Stimulated activated CD8-positive, alpha-beta memory T cell treated with anti-CD3 and anti-CD28 coated beads, Interleukin-4, amount 100 ng/mL, for 48 hours (primary cell): Measurements from ENCODE around the gene GALNT9.

Source experiments
- DNase-seq: peaks from one replicate; pipeline ENCODE4 v3.0.0-alpha.2; 2020

Gene GALNT9

GRCh38 chr12:132166801-132167591, 162.4 kb downstream of the GALNT9 start:
- DNase-seq = no peak

- no peak for DNase-seq
These were observed 163.3 kb downstream of the GALNT9 start for GRCh38 chr12:132166093-132166492.

DNA sequence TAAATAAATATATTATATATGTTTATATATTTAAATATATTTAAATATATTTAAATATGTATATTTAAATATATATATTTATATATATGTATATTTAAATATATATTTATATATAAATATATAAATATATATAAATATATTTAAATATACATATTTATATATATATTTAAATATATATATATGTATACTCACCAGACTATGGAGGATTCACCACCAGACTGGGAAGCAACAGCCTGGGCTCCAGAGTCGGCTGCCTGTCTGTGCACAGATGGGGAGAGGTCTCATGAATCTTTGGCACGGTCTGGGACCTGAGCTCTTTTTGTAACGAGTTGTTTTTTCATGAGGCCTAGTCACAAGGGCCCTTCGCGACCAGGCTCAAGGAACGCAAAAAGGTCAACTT, 163.8 kb downstream of the GALNT9 start:
- DNase-seq = no peak

- no peak for DNase-seq
These were observed 165.0 kb downstream of the GALNT9 start for GRCh38 chr12:132164426-132164825.

GRCh38 chr12:132163911-132164288, 165.5 kb downstream of the GALNT9 start:
- DNase-seq = no peak

- no peak for DNase-seq
These were observed 166.1 kb downstream of the GALNT9 start for GRCh38 chr12:132163041-132163910.

DNA sequence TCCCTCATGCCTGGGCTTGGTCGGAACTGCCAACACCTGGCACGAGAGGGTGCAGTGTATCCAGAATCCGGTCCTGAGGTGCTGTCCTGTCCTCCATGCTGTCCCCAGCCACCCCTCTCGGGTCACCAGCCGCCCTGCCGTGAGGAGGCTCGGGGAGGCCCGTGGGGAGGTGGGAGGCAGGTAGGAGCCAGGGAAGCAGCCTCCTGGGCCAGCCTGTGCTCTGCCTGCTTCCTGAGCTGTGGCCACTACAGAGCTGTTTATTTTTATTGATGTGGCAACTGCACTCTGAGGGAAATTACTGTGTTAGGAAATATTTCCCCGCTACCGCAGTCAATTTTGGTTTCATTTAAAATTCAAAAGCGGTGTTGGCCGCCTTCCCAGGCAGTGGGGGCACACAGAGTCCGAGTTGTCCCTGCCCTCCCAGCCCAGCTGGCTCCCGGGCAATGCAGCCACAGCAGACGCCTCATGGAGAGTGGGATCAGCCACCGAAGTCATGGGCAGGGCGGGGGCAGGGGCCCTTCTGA, 166.8 kb downstream of the GALNT9 start:
- no peak for DNase-seq

GRCh38 chr12:132161796-132162507, 167.4 kb downstream of the GALNT9 start:
- DNase-seq = no peak

DNA sequence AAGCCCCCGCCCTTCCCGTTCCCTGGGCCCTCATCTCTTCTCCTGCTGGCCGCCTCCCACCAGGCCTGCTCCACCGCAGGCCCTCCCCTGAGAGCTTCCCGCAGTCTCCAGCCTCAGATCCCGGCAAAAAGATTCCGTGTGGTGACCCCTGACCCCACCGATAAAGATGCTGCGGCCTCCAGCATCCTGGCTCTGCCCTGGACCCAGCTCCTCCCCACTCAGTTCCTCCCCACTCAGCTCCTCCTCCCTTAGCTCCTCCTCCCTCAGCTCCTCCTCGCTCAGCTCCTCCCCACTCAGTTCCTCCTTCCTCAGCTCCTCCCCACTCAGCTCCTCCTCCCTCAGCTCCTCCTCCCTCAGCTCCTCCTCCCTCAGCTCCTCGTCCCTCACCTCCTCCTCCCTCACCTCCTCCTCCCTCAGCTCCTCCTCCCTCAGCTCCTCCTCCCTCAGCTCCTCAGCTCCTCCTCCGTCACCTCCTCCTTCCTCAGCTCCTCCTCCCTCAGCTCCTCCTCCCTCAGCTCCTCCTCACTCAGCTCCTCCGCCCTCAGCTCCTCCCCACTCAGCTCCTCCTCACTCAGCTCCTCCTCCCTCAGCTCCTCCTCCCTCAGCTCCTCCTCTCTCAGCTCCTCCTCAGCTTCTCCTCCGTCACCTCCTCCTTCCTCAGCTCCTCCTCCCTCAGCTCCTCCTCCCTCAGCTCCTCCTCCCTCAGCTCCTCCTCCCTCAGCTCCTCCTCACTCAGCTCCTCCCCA, 168.2 kb downstream of the GALNT9 start:
- DNase-seq = no peak

DNA sequence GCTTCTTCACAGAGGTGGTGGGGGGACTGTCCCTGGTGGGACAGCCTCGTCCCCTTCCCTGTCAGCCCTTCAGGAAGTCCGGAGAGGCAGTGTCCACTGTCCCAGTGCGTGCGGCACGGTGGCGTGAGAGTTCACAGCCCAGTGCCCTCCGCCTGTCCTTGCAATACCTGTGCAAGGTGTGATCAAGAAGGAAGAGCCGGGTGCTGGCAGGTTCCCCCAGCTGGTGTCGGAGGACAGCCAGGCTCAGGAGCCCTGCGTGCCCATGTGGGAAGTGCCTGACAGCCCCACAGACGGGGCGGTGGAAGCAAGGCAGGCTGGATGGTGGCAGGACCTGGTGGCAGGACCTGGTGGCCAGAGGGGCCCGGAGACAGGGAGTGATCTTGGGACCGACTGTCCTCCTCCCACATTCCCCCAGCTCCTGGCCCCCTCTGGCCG, 168.8 kb downstream of the GALNT9 start:
- no peak for DNase-seq

DNA sequence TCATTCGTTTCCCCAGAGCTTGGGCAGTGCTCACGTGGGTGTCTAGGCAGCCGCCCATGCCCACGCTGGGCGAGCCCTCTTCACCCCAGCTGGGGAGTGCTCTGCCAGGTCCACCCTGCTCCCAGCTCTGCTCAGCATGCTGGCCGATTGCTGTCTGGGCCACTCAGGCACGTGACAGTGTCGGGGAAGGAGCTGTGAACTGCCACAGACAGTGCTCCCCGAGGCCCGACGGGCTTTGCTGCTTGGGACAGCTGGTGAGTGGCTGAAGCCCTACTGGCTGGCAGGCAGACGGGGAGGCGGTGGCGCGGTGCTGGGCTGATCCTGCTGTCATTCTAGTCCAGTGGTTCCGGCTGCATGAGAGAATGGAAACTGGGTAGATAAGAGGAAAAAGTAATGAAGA, 169.4 kb downstream of the GALNT9 start:
- no peak for DNase-seq

GRCh38 chr12:132159555-132160003, 169.8 kb downstream of the GALNT9 start:
- DNase-seq = no peak

DNA sequence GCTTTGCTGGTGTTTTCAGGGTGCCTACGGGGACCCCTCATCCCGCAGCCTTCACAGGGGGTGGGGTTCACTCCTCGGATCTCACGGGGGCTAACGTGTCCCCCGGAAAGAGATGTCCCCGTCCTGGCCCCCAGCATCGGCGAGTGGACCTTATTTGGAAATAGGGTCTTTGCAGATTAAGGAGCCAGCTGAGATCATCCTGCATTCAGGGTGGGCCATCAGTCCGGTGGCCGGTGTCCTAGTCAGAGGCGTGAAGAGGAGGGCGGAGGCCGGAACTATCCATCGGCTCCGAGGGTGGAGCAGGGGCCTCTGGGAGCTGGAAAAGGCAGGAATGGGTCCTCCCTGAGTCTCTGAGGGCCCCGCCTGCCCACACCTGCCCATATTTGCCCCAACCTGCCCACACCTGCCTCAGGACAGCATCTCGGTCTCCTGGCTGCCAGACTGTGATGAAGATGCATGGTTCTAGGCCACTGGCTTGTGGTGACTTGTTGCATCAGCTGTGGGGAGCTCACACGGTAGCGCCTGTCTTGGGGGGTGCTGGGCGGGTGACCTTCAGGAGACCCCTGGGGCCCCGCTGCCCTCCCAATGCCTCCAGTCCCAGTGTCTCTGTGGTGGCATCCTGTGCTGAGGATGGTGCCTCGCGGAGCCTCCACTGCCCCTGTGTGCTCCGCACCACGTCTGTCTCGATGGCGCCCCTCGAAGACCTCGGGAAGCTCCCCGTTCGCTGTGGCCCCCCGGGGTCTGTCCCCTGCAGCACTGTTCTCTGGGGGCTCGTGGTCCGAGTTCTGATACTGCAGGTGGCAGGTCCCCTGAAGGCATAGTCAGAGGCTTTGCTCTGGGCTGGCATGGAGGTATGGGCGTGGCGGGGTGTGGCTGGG, 170.5 kb downstream of the GALNT9 start:
- no peak for DNase-seq

- DNase-seq = no peak
These were observed 171.5 kb downstream of the GALNT9 start for GRCh38 chr12:132157733-132158409.

GRCh38 chr12:132156573-132157325, 172.6 kb downstream of the GALNT9 start:
- DNase-seq = no peak

DNA sequence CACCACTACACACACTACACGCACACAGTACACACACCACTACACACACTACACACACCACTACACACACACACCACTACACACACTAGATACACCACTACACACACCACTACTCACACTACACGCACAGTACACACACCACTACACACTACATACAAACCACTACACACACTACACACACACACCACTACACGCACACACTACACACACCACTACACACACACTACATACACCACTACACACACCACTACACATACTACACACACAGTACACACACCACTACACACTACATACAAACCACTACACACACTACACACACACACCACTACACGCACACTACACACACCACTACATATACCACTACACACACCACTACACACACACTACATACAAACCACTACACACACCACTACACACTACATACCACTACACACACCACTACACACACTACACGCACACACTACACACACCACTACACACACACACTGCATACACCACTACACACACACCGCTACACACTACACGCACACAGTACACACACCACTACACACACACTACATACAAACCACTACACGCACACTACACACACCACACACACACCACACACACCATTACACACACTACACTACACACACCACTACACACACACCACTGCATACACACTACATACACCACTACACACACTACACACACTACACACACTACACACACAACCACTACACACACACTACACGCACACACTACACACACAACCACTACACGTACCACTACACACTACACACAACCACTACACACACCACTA, 173.4 kb downstream of the GALNT9 start:
- DNase-seq = no peak

DNA sequence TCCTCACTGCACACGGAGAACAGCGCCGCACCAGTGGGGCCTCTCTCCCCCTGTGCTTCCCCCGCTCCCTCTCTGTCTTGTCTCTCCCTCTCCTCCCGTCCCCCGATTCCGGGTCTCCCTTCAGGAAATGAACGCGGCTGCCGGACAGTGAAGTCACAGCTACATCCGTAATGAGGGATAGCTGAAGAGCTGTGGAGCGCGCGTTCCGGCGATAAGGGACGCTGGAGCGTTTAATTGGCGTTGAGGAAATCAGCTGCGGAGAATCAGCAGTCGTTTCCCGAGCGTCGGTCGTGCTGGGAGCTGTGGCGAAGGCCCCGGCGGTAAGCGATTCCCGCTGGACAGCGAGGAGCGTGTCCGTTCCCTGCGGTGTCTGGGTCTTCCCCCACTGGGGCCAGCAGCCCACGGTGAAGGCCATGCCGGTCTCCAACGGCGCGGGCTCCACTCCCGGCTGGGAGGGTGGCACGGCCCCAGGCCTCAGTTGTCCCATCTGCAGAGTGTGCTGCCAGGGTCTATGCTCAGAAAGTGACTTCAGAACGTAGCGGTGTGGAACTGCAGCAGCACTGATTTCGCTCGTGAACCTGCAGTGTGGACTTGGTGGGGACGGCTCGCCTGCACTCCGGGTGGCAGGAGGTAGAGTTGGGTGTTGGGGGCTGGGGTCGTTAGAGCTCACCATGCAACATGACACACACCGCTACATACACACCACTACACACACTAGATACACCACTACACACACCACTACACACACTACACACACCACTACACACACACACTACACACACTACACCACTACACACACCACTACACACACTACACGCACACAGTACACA, 174.2 kb downstream of the GALNT9 start:
- no peak for DNase-seq

DNA sequence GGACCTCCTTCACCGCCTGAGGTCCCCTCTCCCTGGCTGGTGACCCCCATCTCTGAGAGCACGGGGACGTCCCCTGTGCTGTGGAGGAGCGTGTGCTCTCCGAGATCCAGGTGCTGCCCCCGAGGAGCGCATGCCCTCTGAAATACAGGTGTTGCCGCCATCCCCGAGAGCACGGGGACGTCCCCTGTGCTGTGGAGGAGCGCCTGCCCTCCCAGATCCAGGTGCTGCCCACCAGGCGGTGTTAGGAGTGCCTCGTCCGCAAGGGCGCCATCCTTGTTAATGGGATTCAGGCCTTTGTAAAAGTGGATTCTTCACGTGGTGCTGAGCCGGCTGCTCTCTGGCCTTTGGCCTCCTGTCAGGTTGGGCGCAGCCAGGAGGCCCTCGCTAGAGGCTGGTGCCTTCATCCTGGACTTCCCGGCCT, 175.0 kb downstream of the GALNT9 start:
- DNase-seq = no peak
